NCI-H2227 treated with DMSO at 0.1 percent for 48 hours (cell line): ENCODE data around the gene SGPP1.
"Not testable (repeated sequence)": the region's sequence is repeated elsewhere in the genome, so short reads cannot be mapped to it uniquely, and the experiment has no call there.

Source experiments
- DNase-seq: peaks from one replicate; lab custom pipeline; 2025; lab: John Stamatoyannopoulos, UW

Gene SGPP1

GRCh38 chr14:63727736-63728728 is at the start of gene SGPP1:
Gene SGPP1, minus strand, starts transcription at chr14:63728065. Its CDS starts 121 bp downstream, at chr14:63727944.
- DNase-seq = peak; percentile 48

- DNase-seq = no peak
Observed at GRCh38 chr14:63777024-63777423, 49.2 kb upstream of the SGPP1 start.

- peak; percentile 36 for DNase-seq
Observed at GRCh38 chr14:63773504-63773903, 45.6 kb upstream of the SGPP1 start.

- no peak for DNase-seq
Observed at GRCh38 chr14:63770187-63770807, 42.4 kb upstream of the SGPP1 start.

GRCh38 chr14:63766611-63767010 is 38.7 kb upstream of the SGPP1 start:
- no peak for DNase-seq

GRCh38 chr14:63764620-63765139 is 36.8 kb upstream of the SGPP1 start:
- DNase-seq = no peak

- no peak for DNase-seq
Observed at GRCh38 chr14:63764103-63764502, 36.2 kb upstream of the SGPP1 start.

GRCh38 chr14:63761351-63762117 is 33.7 kb upstream of the SGPP1 start:
- no peak for DNase-seq

GRCh38 chr14:63760014-63760413 is 32.1 kb upstream of the SGPP1 start:
- DNase-seq = no peak

- DNase-seq = no peak
Observed at GRCh38 chr14:63759456-63759855, 31.6 kb upstream of the SGPP1 start.

GRCh38 chr14:63757211-63757610 is 29.3 kb upstream of the SGPP1 start:
- no peak for DNase-seq

GRCh38 chr14:63752449-63753169 is 24.7 kb upstream of the SGPP1 start:
- DNase-seq = no peak

GRCh38 chr14:63751076-63751475 is 23.2 kb upstream of the SGPP1 start:
- not testable (repeated sequence) for DNase-seq

GRCh38 chr14:63747846-63748245 is 20.0 kb upstream of the SGPP1 start:
- no peak for DNase-seq

GRCh38 chr14:63745858-63746425 is 18.1 kb upstream of the SGPP1 start:
- no peak for DNase-seq

- no peak for DNase-seq
Observed at GRCh38 chr14:63745272-63745671, 17.4 kb upstream of the SGPP1 start.

- DNase-seq = no peak
Observed at GRCh38 chr14:63737582-63738006, 9.7 kb upstream of the SGPP1 start.

GRCh38 chr14:63735720-63736119 is 7.9 kb upstream of the SGPP1 start:
- no peak for DNase-seq

- DNase-seq = no peak
Observed at GRCh38 chr14:63730659-63731058, 2.8 kb upstream of the SGPP1 start.

- DNase-seq = no peak
Observed at GRCh38 chr14:63727231-63727735, 582 bp downstream of the SGPP1 start.

GRCh38 chr14:63726499-63726898 is 1.4 kb downstream of the SGPP1 start:
- DNase-seq = no peak
